Parathyroid adenoma (tissue), 2 donors: ENCODE measurements around the gene ITPRIP.

Experiments
- H2AFZ ChIP-seq: fragments of 300-600 bp; sonication (generic); one replicate; pipeline ENCODE4 v1.7.0; 2017; ENCODE audit warnings: antibody characterized with exemption, mild to moderate bottlenecking
- H3K27ac ChIP-seq: fragments of 300-600 bp; sonication (generic); one replicate; pipeline ENCODE4 v1.7.0; 2017
- H3K27me3 ChIP-seq: fragments of 300-600 bp; sonication (generic); one replicate; pipeline ENCODE4 v1.7.0; 2017; ENCODE audit warnings: low read length; ENCODE audit not compliant: control insufficient read depth, insufficient read depth
- H3K36me3 ChIP-seq: fragments of 300-600 bp; sonication (generic); one replicate; pipeline ENCODE4 v1.7.0; 2017; ENCODE audit warnings: low read length; ENCODE audit not compliant: control insufficient read depth, insufficient read depth
- H3K4me1 ChIP-seq: fragments of 300-600 bp; sonication (generic); one replicate; pipeline ENCODE4 v1.7.0; 2017; ENCODE audit warnings: control low read depth
- H3K4me2 ChIP-seq: fragments of 300-600 bp; sonication (generic); one replicate; pipeline ENCODE4 v1.7.0; 2017; ENCODE audit warnings: low read length
- H3K4me3 ChIP-seq: fragments of 300-600 bp; sonication (generic); one replicate; pipeline ENCODE4 v1.7.0; 2017; ENCODE audit warnings: low read depth, low read length
- H3K79me2 ChIP-seq: fragments of 300-600 bp; sonication (generic); one replicate; pipeline ENCODE4 v1.7.0; 2017; ENCODE audit warnings: control low read depth
- H3K9ac ChIP-seq: fragments of 300-600 bp; sonication (generic); one replicate; pipeline ENCODE4 v1.7.0; 2017; ENCODE audit warnings: mild to moderate bottlenecking
- H3K9me3 ChIP-seq: fragments of 300-600 bp; sonication (generic); one replicate; pipeline ENCODE4 v1.7.0; 2017; ENCODE audit warnings: low read length; ENCODE audit not compliant: control insufficient read depth
- TF ChIP-seq, protein P1 (sequence below): fragments of 300-600 bp; sonication (generic); IDR thresholded peaks from one replicate; pipeline ENCODE4 v1.7.0; 2017; ENCODE audit warnings: antibody characterized with exemption, mild to moderate bottlenecking
- donor health status: primary hyperparathyroidism.

ITPRIP gene

DNA sequence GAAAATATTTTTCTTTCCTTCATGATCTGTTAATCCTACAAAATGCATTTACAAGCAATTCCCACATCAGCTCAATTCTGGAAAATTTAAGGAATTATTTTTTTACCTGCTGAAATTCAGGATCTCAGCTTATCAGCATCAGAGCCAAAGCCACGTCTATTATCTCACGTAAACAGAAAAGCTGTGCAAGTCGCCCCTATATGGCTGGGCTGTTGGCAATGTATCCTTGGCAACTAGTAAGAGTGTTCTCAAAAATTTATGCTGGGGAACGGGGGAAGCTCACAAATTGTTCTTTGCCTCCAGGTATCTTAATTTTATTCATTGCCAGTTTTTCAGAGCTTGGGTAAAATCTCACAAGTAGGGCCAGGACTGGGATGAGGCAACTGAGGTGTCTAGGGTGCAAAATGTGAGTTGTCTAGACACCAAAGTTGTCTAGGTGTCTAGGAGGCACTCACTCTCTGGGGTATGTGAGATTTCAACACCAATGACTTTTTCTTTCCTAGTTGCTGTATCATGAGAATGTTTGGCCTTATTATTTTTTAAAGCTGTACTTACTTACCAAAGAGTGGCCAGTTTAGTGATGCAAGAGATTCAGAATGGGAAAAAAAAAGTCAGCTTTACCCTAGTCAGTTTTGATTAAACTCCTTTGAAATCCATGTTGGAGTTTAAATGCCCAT lies 64.2 kb downstream of the ITPRIP start:
- Histone ChIP-seq H3K27ac (no peak overlapping the region), H3K4me2 (no peak overlapping the region), H2AFZ (peak overlapping the region; percentile 85), H3K4me1 (peaks cover 10% of the 10 kb centered on the region), H3K27me3 (no peaks in the 10 kb centered on the region), H3K4me3 (no peak overlapping the region), H3K36me3 (no peaks in the 10 kb centered on the region), H3K9ac (no peak overlapping the region), H3K9me3 (no peaks in the 10 kb centered on the region), H3K79me2 (peaks cover 7% of the 10 kb centered on the region)
- TF ChIP-seq, protein P1, sequence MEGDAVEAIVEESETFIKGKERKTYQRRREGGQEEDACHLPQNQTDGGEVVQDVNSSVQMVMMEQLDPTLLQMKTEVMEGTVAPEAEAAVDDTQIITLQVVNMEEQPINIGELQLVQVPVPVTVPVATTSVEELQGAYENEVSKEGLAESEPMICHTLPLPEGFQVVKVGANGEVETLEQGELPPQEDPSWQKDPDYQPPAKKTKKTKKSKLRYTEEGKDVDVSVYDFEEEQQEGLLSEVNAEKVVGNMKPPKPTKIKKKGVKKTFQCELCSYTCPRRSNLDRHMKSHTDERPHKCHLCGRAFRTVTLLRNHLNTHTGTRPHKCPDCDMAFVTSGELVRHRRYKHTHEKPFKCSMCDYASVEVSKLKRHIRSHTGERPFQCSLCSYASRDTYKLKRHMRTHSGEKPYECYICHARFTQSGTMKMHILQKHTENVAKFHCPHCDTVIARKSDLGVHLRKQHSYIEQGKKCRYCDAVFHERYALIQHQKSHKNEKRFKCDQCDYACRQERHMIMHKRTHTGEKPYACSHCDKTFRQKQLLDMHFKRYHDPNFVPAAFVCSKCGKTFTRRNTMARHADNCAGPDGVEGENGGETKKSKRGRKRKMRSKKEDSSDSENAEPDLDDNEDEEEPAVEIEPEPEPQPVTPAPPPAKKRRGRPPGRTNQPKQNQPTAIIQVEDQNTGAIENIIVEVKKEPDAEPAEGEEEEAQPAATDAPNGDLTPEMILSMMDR: no peak

DNA sequence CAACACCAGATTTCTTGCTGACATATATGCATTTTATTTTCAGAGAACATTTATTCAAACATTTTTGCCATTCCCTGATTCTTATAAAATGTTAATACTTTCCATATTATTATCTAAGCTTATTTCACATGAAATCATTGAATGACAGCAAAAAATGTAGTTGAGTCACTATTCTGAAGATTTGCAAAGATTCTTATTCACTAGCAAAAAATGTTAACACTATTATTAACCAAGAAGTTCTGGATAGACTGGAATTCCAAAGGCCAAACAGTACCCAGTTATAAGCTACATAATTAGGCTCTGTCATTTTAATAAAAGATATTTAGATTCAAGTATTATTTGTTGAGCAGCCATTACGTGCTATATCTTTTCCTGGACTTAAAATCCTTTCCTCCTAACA lies 65.0 kb downstream of the ITPRIP start:
- Histone ChIP-seq H3K9me3 (no peaks in the 10 kb centered on the region), H2AFZ (no peak overlapping the region), H3K27ac (no peak overlapping the region), H3K9ac (no peak overlapping the region), H3K27me3 (no peaks in the 10 kb centered on the region), H3K79me2 (peaks cover 5% of the 10 kb centered on the region), H3K4me2 (no peak overlapping the region), H3K4me3 (no peak overlapping the region), H3K4me1 (peaks cover 11% of the 10 kb centered on the region), H3K36me3 (no peaks in the 10 kb centered on the region)
- TF ChIP-seq, protein P1: no peak

DNA sequence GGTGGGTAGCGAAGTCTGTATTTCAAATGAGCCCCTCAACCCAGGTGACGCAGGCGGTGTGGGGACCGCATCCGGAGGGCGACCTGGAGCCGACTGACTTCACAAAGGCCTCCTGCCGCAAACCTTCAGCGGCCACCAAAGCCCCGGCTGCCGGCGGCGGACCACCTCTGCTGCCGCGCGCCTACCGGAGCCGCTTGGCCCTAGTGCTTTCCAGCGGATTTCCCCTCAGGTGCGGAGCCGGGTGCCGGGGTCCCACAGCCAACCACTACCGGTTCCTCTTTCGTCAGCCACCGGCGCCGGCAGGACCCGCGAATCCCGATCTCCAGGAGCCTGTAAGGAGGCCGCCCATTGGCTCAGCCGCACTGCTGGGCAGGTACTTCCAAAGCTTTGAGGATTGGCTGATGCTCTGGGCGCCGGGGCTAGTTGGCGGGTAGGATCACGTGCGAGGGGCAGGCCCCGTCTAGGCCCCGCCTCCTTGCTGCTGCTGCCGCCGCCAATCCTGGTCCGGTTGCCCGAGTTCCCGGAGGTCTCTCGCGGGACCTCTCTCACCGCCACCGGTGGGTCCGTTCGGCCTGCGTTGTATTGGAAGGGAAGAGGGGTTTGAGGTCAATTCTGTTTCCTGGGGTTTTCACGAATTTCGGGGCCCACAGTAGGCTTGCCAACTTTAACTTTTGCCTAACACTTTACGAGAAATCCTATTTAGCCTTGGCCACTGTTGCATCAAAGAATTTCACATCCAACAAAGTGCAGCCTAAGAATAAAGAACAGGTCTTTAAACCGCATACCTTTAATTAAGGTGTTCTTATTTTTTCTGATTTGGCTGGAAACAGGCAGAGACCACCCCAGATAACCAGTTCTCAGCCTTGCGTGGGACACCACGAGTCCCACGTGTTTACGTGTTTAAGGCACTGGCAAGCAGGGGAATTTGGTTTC lies 69.3 kb downstream of the ITPRIP start, which contains the start of gene GSTO2:
Gene GSTO2, plus strand, starts transcription at position 472 of the 933 bp plus-strand sequence. CDS start 5,732 bp downstream, outside the sequence.
- no peaks in the 10 kb centered on the region for H3K9me3 ChIP-seq
- H3K27ac ChIP-seq: peak within 1 kb of the TSS; percentile 76
- no peaks in the 10 kb centered on the region for H3K36me3 ChIP-seq
- peak within 1 kb of the TSS; percentile 74 for H3K4me3 ChIP-seq
- TF ChIP-seq, protein P1: no peak
- peak within 1 kb of the TSS; percentile 46 for H3K9ac ChIP-seq
- peak within 1 kb of the TSS; percentile 90 for H2AFZ ChIP-seq
- peak within 1 kb of the TSS; percentile 91 for H3K4me2 ChIP-seq
- H3K4me1 ChIP-seq: peaks cover 4% of the 10 kb centered on the region
- peaks cover 6% of the 10 kb centered on the region for H3K79me2 ChIP-seq
- no peaks in the 10 kb centered on the region for H3K27me3 ChIP-seq

DNA sequence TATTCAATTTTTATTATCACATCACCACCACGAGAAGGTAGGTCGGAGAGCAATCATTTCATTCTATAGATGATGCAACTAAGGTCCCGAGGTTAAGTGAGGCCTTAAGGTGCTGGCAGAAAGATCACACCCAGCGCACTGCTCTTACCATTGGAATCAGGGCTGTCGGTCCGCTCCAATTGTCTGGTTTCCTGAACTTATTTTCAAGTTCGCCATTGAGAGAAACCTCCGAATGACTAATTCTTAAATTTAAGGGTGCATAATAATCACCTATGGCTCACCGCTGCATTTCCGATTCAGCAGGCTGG lies 69.9 kb downstream of the ITPRIP start:
- H2AFZ ChIP-seq: peak overlapping the region; percentile 90
- peak overlapping the region; percentile 74 for H3K4me3 ChIP-seq
- no peaks in the 10 kb centered on the region for H3K9me3 ChIP-seq
- peak overlapping the region; percentile 33 for H3K9ac ChIP-seq
- peaks cover 4% of the 10 kb centered on the region for H3K4me1 ChIP-seq
- H3K4me2 ChIP-seq: peak overlapping the region; percentile 77
- H3K27ac ChIP-seq: peak overlapping the region; percentile 76
- peaks cover 6% of the 10 kb centered on the region for H3K79me2 ChIP-seq
- H3K36me3 ChIP-seq: no peaks in the 10 kb centered on the region
- H3K27me3 ChIP-seq: no peaks in the 10 kb centered on the region
- TF ChIP-seq, protein P1: no peak
